Stimulated activated CD8-positive, alpha-beta memory T cell treated with anti-CD3 and anti-CD28 coated beads, Interleukin-2, amount 100 ng/mL, for 48 hours (primary cell): ENCODE measurements around the gene SHC3.

Experiments used
- DNase-seq, 2 donors: peaks; one replicate each; pipeline ENCODE4 v3.0.0-alpha.2; 2020; ENCODE audit warnings: low read depth in 2 of 2

The SHC3 gene

GRCh38 chr9:89106224-89106851, 72.3 kb downstream of the SHC3 start:
- no peak for DNase-seq

DNA sequence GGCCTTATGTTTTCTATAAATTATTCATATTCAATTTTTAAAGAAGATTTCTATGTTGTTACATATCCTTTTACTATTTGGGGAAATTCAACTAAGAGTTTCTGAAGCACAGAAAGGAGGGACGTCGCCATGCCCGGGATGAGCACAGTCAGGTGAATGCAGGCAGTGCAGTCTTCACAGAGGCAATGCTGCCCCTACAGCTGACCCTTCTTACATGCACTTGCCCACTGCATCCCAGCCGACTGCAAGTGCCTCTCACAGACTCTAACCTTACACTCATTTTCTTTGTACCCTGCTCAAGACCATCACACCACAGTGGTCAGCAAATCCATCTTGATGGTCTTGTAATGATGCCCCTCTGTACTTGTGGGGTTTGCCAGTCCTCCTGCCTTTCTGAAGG, 73.8 kb downstream of the SHC3 start:
- no peak for DNase-seq

GRCh38 chr9:89097219-89097618, 81.4 kb downstream of the SHC3 start:
- DNase-seq: no peak

DNA sequence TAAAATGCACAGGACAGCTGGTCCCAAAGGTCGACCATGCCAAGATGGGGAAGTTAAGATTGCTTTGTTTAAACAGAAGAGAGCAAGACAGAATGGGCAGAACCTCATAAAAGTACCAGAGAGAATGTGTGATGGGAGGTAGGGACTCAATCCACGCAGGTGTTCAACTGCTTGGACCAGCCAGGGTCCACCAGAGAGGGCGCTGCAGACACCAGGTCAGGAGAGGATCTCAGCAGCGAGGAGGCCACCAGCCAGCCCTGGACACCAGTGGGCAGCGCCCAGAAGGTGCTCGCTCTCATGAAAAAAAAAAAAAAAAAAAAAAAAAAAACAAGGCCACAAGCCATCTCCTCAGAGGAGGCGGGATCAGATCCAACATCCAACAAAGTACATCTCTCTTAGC, 81.8 kb downstream of the SHC3 start:
- no peak for DNase-seq

DNA sequence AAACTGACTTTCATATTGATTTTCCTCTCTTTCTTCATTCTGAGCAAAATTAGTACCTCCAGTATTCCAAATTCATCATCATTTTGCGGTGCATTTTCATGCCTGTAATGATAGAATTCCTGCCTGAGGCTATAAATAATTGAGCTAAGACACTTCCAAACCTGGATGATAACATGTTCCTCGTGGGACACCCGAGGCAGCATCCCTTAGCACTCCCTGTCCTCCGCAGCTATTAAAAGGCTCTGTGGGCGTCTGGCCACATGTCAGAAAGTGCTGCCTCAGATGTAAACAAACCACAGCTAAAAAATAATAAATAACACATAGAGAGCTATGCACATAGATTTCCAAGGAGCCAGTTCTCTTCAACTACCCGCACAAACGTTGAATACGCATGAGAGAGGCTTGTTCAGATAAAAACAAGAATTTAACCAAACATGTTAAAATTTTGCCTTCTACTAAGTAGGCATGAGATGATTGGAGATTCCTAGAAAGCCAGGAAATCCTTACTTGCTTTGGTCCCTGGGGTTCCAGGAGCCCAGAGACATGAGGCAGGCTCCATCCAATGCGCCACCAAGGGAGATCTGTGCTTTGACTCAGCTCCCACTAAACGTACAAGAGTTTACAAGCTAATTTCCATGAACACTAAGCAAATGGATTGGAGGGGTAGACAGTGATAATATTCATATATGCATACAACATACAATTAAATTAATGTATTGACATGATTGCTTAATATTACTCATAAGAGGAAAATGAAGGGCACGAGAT, 82.7 kb downstream of the SHC3 start:
- no peak for DNase-seq

- DNase-seq: no peak
Measured at GRCh38 chr9:89093201-89093975, 85.2 kb downstream of the SHC3 start.

- DNase-seq: no peak
Measured at GRCh38 chr9:89089176-89089575, 89.4 kb downstream of the SHC3 start.

GRCh38 chr9:89083626-89084025, 95.0 kb downstream of the SHC3 start:
- DNase-seq: no peak

- DNase-seq: no peak
Measured at GRCh38 chr9:89080193-89080592, 98.4 kb downstream of the SHC3 start.

GRCh38 chr9:89079391-89079790, 99.2 kb downstream of the SHC3 start:
- no peak for DNase-seq

DNA sequence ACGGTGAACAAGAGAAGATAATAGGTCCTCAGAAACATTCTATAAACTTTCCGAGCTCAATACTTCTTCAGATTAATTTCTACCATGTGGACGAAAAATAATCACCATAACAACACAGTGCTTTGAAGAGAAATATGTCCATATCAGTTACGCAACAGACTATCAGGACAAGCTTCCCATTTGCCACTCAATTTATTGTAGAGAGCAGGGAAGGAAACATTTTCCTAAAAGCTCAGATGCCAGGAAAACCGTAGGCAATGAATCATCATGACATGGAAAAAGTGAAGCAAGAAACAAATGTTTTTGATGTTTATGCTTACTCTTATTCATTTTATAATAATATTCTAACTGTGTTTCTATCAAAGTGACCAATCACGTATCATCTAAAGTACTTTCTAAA, 99.8 kb downstream of the SHC3 start:
- no peak for DNase-seq

DNA sequence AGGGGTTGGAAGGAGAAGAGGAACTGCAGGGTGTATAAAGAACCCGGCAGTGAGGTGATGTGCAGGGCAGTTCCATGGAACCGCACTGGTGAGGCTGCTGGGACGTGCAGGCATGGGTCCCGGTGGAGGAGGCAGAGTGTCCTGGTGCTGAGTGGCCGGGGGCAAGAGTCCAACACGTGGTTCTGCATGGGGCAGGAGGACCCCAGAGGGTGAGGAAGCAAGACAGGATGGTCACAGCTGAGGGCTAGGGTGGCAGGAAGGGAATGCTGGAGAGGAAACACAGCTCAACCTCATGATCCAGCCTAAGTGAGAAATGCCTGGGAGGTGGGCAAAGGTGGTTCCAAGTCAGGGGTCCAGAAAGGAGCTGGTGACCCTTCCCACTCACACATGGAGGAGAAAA, 100.2 kb downstream of the SHC3 start:
- DNase-seq: no peak

- DNase-seq: no peak
Measured at GRCh38 chr9:89077519-89077918, 101.1 kb downstream of the SHC3 start.

DNA sequence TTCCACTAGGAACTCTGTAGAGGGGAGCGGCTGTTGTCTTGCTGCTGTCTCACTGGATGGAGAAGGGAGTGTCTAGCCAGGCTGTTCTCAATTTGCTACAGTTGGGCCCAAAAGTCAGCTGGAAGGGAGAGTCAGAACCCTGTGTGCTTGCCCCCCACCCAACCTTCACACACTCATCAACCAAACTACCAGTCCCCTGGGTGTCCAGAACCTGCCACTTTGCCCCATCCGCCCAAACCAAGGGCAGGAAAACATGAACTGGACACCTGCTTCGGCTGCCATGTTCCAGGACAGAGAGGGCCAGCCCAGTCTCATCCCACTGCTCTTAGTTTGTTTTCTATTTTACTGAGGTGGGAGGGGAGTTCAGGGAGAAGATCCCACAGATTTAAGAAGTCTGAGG, 105.2 kb downstream of the SHC3 start:
- DNase-seq: no peak

DNA sequence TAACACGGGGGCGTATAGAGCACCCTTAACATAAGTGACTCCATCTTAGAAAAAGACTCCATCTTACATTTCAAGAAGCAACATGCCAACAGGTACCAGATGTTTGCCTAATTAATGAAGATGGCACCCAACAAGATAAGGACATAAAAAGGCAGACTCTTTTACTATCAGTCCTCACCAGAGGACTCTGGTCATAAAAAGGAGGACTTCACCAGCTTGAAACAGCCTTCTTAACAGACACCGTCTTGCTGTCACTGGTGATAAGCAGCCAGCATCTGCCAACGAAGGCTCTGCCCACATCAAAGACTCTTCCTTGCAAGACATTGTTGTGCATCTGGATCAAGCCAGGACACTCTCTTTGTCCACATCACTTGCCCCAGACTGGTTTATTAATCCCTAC, 107.0 kb downstream of the SHC3 start:
- no peak for DNase-seq

GRCh38 chr9:89066835-89067234, 111.8 kb downstream of the SHC3 start:
- no peak for DNase-seq

- DNase-seq: no peak
Measured at GRCh38 chr9:89065921-89066320, 112.7 kb downstream of the SHC3 start.

DNA sequence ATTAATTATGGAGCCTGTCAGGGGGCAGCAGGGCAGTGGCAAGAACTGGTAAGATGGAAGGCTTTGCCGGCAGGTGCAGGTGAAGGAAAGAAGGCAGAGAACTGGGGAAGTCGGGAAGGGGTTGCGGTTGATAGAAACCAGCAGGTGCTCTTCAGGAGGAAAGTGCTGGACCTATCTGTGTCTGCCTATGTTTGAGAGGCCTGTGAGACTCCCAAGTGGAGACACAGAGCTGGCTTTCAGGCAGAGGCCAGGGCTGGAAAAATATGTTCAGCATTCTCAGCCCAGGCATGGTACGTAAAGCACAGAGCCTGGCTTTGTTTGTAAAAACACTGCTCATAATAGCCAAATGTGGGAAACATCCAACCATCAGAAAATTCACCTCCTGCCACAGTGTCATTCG, 117.8 kb downstream of the SHC3 start:
- no peak for DNase-seq

- DNase-seq: no peak
Measured at GRCh38 chr9:89059925-89060506, 118.6 kb downstream of the SHC3 start.

DNA sequence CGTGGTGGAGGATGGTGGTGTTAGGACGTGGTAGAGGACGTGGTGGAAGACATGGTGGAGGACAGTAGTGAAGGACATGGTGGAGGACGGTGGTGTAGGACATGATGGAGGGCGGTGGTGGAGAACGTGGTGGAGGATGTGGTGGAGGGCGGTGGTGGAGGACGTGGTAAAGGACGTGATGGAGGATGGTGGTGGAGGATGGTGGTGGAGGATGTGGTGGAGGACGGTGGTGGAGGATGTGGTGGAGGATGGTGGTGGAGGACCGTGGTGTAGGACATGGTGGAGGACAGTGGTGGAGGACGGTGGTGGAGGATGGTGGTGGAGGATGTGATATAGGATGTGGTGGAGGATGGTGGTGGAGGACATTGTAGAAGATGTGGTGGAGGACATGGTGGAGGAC, 119.7 kb downstream of the SHC3 start:
- no peak for DNase-seq

DNA sequence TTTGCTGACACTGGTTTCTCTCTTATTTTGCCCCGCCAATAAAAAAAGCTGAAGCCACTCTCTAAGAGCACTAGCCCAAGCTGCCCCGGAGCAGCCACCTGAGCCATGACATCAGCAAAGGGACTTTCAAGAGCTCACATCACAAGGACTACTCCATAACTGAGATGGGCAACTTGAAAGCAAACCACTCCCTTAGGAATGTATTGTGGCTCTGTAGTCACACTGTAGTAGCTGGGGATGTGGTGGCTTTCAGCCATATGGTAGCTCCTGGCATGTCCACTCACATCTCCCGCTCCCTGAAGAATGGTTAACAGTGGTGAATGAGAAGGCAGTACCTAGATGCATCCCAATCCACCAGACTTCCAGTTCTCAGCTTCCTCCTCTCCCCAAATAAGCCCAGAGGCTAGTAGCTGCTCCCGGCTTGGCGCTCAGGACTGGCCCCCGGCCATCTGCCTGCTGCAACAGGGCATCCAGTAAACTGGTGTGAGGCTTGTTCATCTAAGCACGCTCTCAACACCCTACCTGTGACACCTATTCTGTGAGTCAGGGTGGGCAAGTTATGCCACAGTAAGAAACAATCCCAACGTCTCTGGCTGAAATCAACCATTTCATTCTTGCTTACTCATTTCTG, 123.6 kb downstream of the SHC3 start:
- no peak for DNase-seq

- DNase-seq: no peak
Measured at GRCh38 chr9:89053301-89053700, 125.3 kb downstream of the SHC3 start.
